K562 (cell line): Measurements from ENCODE around the gene CDKN2C. TPM values are rescaled to one million over a fixed set of nuclear protein-coding genes. Genes with fewer than 3 reads are reported as not detected.
"Not testable (repeated sequence)": the region's sequence is repeated elsewhere in the genome, so short reads cannot be mapped to it uniquely, and the experiment has no call there.

Experiments used
- ATAC-seq: fragments of 200-7000 bp; cut with Tn5 transposase; 3 replicates; pipeline ENCODE4 v1.9.1; 2020; ENCODE audit warnings: moderate library complexity
- BruUV-seq: library from RNA; stranded (reverse); fragments of 400-500 nt; replicated peaks from 2 replicates; lab custom pipeline; 2021; lab: Mats Ljungman, UMichigan
- CTCF ChIA-PET: fragments of 300-600 bp; formaldehyde crosslinking; extraction: SDS; loops from one replicate; lab custom pipeline; 2021; ENCODE audit warnings: low intra/inter-chr PET ratio; lab: Yijun Ruan, JAX
- POLR2A ChIA-PET: fragments of 300-600, 350-650 bp; sonication (Branson Sonifier 250); formaldehyde crosslinking; extraction: SDS; loops from one replicate; lab custom pipeline; 2021; ENCODE audit warnings: antibody characterized with exemption, inconsistent platforms; lab: Yijun Ruan, JAX
- DNase-seq, 4 experiments: peaks; one replicate each; pipeline versions ENCODE4 v3.0.0 to v3.0.0-alpha.2; 2011 to 2018; ENCODE audit warnings: low spot score in 3 of 4, mixed read lengths in 3 of 4; ENCODE audit errors: extremely low read depth in 1 of 4
- FAIRE-seq: peaks from 2 replicates; lab custom pipeline; 2011; peaks lifted over from hg19 to GRCh38; lab: Jason Lieb, UNC
- H2AFZ ChIP-seq: 2 replicates; pipeline ENCODE4 v1.6.0; 2011; ENCODE audit warnings: low read depth, low read length, control low read depth, inconsistent platforms
- H3K27ac ChIP-seq: fragments of 200-600 bp; 3 replicates; pipeline ENCODE4 v1.8.0; 2011; ENCODE audit warnings: low read depth, mild to moderate bottlenecking, control low read depth, inconsistent platforms, low read length, moderate library complexity, mixed read lengths; ENCODE audit errors: extremely low read depth
- H3K27me3 ChIP-seq, 2 experiments: fragments of 300-600 bp in 1 of 2; 2 replicates in 1 of 2; 3 replicates in 1 of 2; pipeline versions ENCODE4 v1.6.0 to v1.8.0; 2011; ENCODE audit warnings: inconsistent platforms in 2 of 2, low read length in 2 of 2, mild to moderate bottlenecking in 1 of 2, mixed read lengths in 1 of 2, moderate library complexity in 1 of 2; ENCODE audit not compliant: control insufficient read depth in 2 of 2, insufficient read depth in 2 of 2
- H3K36me3 ChIP-seq: fragments of 300-600 bp; 3 replicates; pipeline ENCODE4 v1.8.0; 2011; ENCODE audit warnings: mild to moderate bottlenecking, low read length, inconsistent platforms; ENCODE audit not compliant: control insufficient read depth, insufficient read depth
- H3K4me1 ChIP-seq, 2 experiments: fragments of 200-600 bp in 1 of 2; replicated peaks in 1 of 2; 2 replicates in 1 of 2; 3 replicates in 1 of 2; pipeline versions ENCODE4 v1.5.1 to v1.8.0; 2011; ENCODE audit warnings: inconsistent platforms in 2 of 2, low read length in 2 of 2, mild to moderate bottlenecking in 1 of 2, mixed read lengths in 1 of 2, moderate library complexity in 1 of 2; ENCODE audit not compliant: control insufficient read depth in 2 of 2, insufficient read depth in 2 of 2
- H3K4me2 ChIP-seq: 2 replicates; pipeline ENCODE4 v1.6.1; 2011; ENCODE audit warnings: low read length, control low read depth, inconsistent platforms, mixed read lengths; ENCODE audit not compliant: insufficient read depth
- H3K4me3 ChIP-seq: fragments of 200-600 bp; sonication (generic), shearing (Covaris generic); 2 replicates; pipeline ENCODE4 v1.5.1; 2016; ENCODE audit warnings: control low read depth, inconsistent platforms
- H3K79me2 ChIP-seq: fragments of 200-600 bp; 3 replicates; pipeline ENCODE4 v1.8.0; 2011; ENCODE audit warnings: low read length, inconsistent platforms; ENCODE audit not compliant: control insufficient read depth, insufficient read depth
- H3K9ac ChIP-seq, 2 experiments: 2 replicates each; pipeline versions ENCODE4 v1.6.0 to v1.6.1; 2011; ENCODE audit warnings: low read depth in 2 of 2, low read length in 2 of 2, control low read depth in 1 of 2, inconsistent platforms in 1 of 2, mild to moderate bottlenecking in 1 of 2, mixed read lengths in 1 of 2; ENCODE audit not compliant: insufficient read depth in 1 of 2
- H3K9me1 ChIP-seq: one replicate; pipeline ENCODE4 v1.6.0; 2011; ENCODE audit warnings: inconsistent platforms, mild to moderate bottlenecking, low read length, moderate library complexity; ENCODE audit not compliant: control insufficient read depth, insufficient read depth
- H3K9me3 ChIP-seq: replicated peaks from 2 replicates; pipeline ENCODE4 v1.5.1; 2011; ENCODE audit warnings: low read depth, low read length, inconsistent platforms; ENCODE audit not compliant: control insufficient read depth, insufficient read depth
- H4K20me1 ChIP-seq: replicated peaks from 2 replicates; pipeline ENCODE4 v1.6.1; 2011; ENCODE audit warnings: low read length, inconsistent platforms, mixed read lengths; ENCODE audit not compliant: control insufficient read depth, insufficient read depth
- BRD9 ChIP-seq: fragments of 450-650 bp; IDR thresholded peaks from 2 replicates; pipeline ENCODE4 v1.6.1; 2018; ENCODE audit warnings: low read depth; ENCODE audit not compliant: partially characterized antibody
- HDAC3 ChIP-seq: fragments of 450-650 bp; IDR thresholded peaks from 2 replicates; pipeline ENCODE4 v1.6.1; 2018; ENCODE audit warnings: borderline replicate concordance, mild to moderate bottlenecking, moderate library complexity; ENCODE audit not compliant: partially characterized antibody
- HNRNPK ChIP-seq: fragments of 200-400 bp; formaldehyde crosslinking; IDR thresholded peaks from one replicate; pipeline ENCODE4 v1.6.1; 2018; ENCODE audit warnings: mild to moderate bottlenecking, low read depth, low read length; ENCODE audit not compliant: poor library complexity, severe bottlenecking
- KAT7 ChIP-seq: sonication (generic); formaldehyde crosslinking; IDR thresholded peaks from 2 replicates; pipeline ENCODE4 v1.8.0; 2022; ENCODE audit warnings: missing genetic modification reagents, mild to moderate bottlenecking, borderline replicate concordance
- KLF1 ChIP-seq: fragments of 450-650 bp; IDR thresholded peaks from 2 replicates; pipeline ENCODE4 v1.6.1; 2016; ENCODE audit warnings: missing genetic modification characterization, missing compliant biosample characterization
- POLR2G ChIP-seq: fragments of 200-400 bp; formaldehyde crosslinking; IDR thresholded peaks from 2 replicates; pipeline ENCODE4 v1.6.1; 2017; ENCODE audit warnings: low read depth, mild to moderate bottlenecking, antibody characterized with exemption, low read length, moderate library complexity
- RBFOX2 ChIP-seq: fragments of 200-400 bp; formaldehyde crosslinking; IDR thresholded peaks from 2 replicates; pipeline ENCODE4 v1.6.1; 2017; ENCODE audit warnings: low read depth, mild to moderate bottlenecking, low read length, moderate library complexity
- RBM14 ChIP-seq: fragments of 200-400 bp; formaldehyde crosslinking; IDR thresholded peaks from 2 replicates; pipeline ENCODE4 v1.6.1; 2018; ENCODE audit warnings: low read depth, mild to moderate bottlenecking, low read length, moderate library complexity, borderline replicate concordance; ENCODE audit not compliant: insufficient read depth
- RFX7 ChIP-seq: fragments of 250-450 bp; sonication (Bioruptor Pico); IDR thresholded peaks from 2 replicates; pipeline ENCODE4 v1.5.1; 2021; ENCODE audit warnings: mild to moderate bottlenecking
- SAP30 ChIP-seq: fragments of 200-600 bp; sonication (generic); IDR thresholded peaks from 2 replicates; pipeline ENCODE4 v1.6.1; 2012; ENCODE audit warnings: borderline replicate concordance, low read depth, mild to moderate bottlenecking, moderate library complexity, low read length, control low read depth, inconsistent platforms; ENCODE audit not compliant: insufficient read depth, poor library complexity, severe bottlenecking
- ZNF589 ChIP-seq: fragments of 200-800 bp; sonication (Bioruptor generic); IDR thresholded peaks from 2 replicates; pipeline ENCODE4 v1.6.1; 2016; ENCODE audit warnings: low read depth, missing genetic modification characterization, missing compliant biosample characterization
- WGBS: fragments of 100-300 bp; shearing (Covaris generic); methylation state at CpG from one replicate; pipeline ENCODE4 v1.1.6; 2016; ENCODE audit warnings: low coverage, mixed read lengths; ENCODE audit not compliant: insufficient coverage; ENCODE audit errors: missing lambda C conversion rate; 5-methylcytosine and 5-hydroxymethylcytosine counted together
- in situ Hi-C: fragments of 300-500 bp; cut with MboI; formaldehyde crosslinking; loops from 4 replicates; pipeline ENCODE4 v1.15.0; 2018; ENCODE audit warnings: inconsistent platforms, mixed read lengths
- intact Hi-C: fragments of 100-400 bp; cut with micrococcal nuclease; formaldehyde crosslinking; loops from 2 replicates; pipeline ENCODE4 v1.14.2; 2022
- polyA plus RNA-seq, 8 experiments: library from polyadenylated mRNA; depleted of rRNA in 4 of 8; stranded (reverse) in 5 of 8; unstranded in 3 of 8; fragments of >200 nt; fragmentation: Nextera tagmentation in 2 of 8; fragmentation: Illumina TruSeq in 1 of 8; extraction: Ambion mirVana in 2 of 8; extraction: Trizol in 1 of 8; gene quantifications; 2 replicates each; pipeline versions ENCODE4 v1.2.1 to v1.2.3, GENCODE V29; 2011 to 2014; ENCODE audit warnings: inconsistent platforms in 1 of 8, missing spikeins in 1 of 8
- total RNA-seq, 7 experiments: library from RNA; depleted of rRNA in 6 of 7; stranded (reverse); fragments of >200 nt in 6 of 7; fragmentation: Illumina TruSeq in 2 of 7; extraction: Trizol in 2 of 7; gene quantifications; 2 replicates each; pipeline versions ENCODE4 v1.2.1 to v1.2.3, GENCODE V29; 2011 to 2021; ENCODE audit warnings: low replicate concordance in 1 of 7
- TF ChIP-seq, protein P1 (sequence below), 2 experiments: IDR thresholded peaks; 2 replicates each; pipeline ENCODE4 v1.6.1; 2011; ENCODE audit warnings: borderline replicate concordance in 1 of 2, control low read depth in 1 of 2, low read depth in 1 of 2, low read length in 1 of 2, mild to moderate bottlenecking in 1 of 2, mixed read lengths in 1 of 2, moderate library complexity in 1 of 2; ENCODE audit not compliant: insufficient read depth in 1 of 2, insufficient read length in 1 of 2, poor library complexity in 1 of 2, severe bottlenecking in 1 of 2; ENCODE audit errors: extremely low read depth in 1 of 2

The CDKN2C gene
- total and polyA plus RNA-seq, 9 of the 15 experiments (the other 6 are each of a cell fraction or from before 2014, with no cell fraction given): 11.9 to 74.3 (median 45.9) TPM

GRCh38 chr1:50952566-50952965 lies 17.5 kb upstream of the CDKN2C start:
- intact Hi-C loops, CTCF ChIA-PET: not testable (repeated sequence)

DNA sequence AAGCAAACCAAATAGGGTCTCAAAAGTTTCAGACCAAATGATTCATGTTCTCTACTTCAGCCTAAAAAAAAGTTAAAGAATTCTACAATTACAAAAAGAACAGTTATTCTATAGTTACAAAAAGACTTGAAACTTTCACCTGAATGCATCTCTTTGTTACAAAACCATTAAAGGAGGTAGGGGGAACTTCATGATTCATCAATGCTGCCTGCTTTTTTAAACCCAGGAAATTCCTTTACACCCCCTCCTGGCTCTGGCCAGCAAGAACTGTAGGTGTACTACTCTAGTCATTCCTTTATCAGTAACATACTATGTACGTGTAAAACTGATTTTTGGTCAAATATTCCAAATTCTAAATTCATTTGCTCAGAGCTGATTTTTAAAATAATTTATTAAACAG lies 14.9 kb upstream of the CDKN2C start:
- no peak for ATAC-seq
- Histone ChIP-seq H3K27me3 (no peaks in the 10 kb centered on the region), H3K79me2 (peaks cover 87% of the 10 kb centered on the region), H3K4me2 (no peak overlapping the region), H3K9me1 (no peaks in the 10 kb centered on the region), H3K36me3 (peaks cover 58% of the 10 kb centered on the region), H2AFZ (no peak overlapping the region), H3K4me3 (no peak overlapping the region), H3K9me3 (no peaks in the 10 kb centered on the region), H3K27ac (no peak overlapping the region), H4K20me1 (peaks cover 12% of the 10 kb centered on the region; the same call in 1 of the 2 replicates), H3K4me1 (peaks cover 7 to 8% of the 10 kb centered on the region in 2 experiments; a peak in 2 of 5 replicates), H3K9ac (no peak overlapping the region)
- ChIA-PET CTCF (no interaction called here), POLR2A (interaction anchor here (0.6 kb wide), 1 partner anchor 52 kb away, joined by 3 read pairs; no protein-coding TSS in a partner anchor)
- WGBS: 50% methylated on average over 1 of the region's 1 CpG
- in situ Hi-C loops: no loop called here
- intact Hi-C loops: loop anchor here (5.0 kb wide), 1 partner anchor 562 kb away; the partner anchor contains the start of gene EPS15
- no peak for FAIRE-seq
- BruUV-seq: no TSS peak
- DNase-seq: no peak
- TF ChIP-seq ZNF589 (CRISPR knock-in tag) (no peak), BRD9 (no peak), HNRNPK (no peak), KAT7 (CRISPR knock-in tag) (no peak), SAP30 (no peak), RBM14 (no peak), HDAC3 (no peak), KLF1 (tag) (no peak), RFX7 (CRISPR knock-in tag) (no peak)
- TF ChIP-seq, protein P1, sequence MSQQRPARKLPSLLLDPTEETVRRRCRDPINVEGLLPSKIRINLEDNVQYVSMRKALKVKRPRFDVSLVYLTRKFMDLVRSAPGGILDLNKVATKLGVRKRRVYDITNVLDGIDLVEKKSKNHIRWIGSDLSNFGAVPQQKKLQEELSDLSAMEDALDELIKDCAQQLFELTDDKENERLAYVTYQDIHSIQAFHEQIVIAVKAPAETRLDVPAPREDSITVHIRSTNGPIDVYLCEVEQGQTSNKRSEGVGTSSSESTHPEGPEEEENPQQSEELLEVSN (IDR thresholded peaks at IDR 0.05; ENCODE audit: borderline replicate concordance in 1 of 2, extremely low read depth in 1 of 2, insufficient read depth in 1 of 2, insufficient read length in 1 of 2, low read depth in 1 of 2, low read length in 1 of 2, poor library complexity in 1 of 2, severe bottlenecking in 1 of 2): no peak

More at GRCh38 chr1:50952566-50952965, 17.5 kb upstream of the CDKN2C start:
- in situ Hi-C loops, H3K9ac ChIP-seq, DNase-seq, ATAC-seq, BruUV-seq, H3K4me1 ChIP-seq, H3K27me3 ChIP-seq, FAIRE-seq, H3K4me2 ChIP-seq, H3K4me3 ChIP-seq, H2AFZ ChIP-seq, H3K9me3 ChIP-seq, POLR2A ChIA-PET, H3K27ac ChIP-seq, H3K9me1 ChIP-seq: not testable (repeated sequence)
- peaks cover 62% of the 10 kb centered on the region for H3K36me3 ChIP-seq
- peaks cover 13% of the 10 kb centered on the region; the same call in 1 of the 2 replicates for H4K20me1 ChIP-seq
- 97% methylated on average over 6 of the region's 31 CpGs for WGBS
- peaks cover 87% of the 10 kb centered on the region for H3K79me2 ChIP-seq
- 0 out of 2 replicates have a peak, but pooled peaks have one; percentile 38 for TF ChIP-seq POLR2G
- TF ChIP-seq RBFOX2: 0 out of 2 replicates have a peak, but pooled peaks have one; percentile 10
